ENCODE measurements around the gene BTD.
"Not testable (repeated sequence)": the region's sequence is repeated elsewhere in the genome, so short reads cannot be mapped to it uniquely, and the experiment has no call there.

BTD gene

DNA sequence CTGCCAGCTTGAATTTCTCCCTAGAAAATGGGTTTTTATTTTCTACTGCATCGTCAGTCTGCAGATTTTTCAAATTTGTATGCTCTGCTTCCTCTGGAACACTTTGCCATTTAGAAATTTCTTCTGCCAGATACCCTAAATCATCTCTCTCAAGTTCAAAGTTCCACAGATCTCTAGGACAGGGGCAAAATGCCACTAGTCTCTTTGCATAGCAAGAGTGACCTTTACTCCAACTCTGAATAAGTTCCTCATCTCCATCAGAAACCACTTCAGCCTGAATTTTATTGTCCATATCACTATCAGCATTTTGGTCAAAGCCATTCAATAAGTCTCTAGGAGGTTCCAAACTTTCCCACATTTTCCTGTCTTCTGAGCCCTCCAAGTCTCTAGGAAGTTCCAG, 3.0 kb downstream of the BTD start:
- DNase-seq: not testable (repeated sequence)

DNA sequence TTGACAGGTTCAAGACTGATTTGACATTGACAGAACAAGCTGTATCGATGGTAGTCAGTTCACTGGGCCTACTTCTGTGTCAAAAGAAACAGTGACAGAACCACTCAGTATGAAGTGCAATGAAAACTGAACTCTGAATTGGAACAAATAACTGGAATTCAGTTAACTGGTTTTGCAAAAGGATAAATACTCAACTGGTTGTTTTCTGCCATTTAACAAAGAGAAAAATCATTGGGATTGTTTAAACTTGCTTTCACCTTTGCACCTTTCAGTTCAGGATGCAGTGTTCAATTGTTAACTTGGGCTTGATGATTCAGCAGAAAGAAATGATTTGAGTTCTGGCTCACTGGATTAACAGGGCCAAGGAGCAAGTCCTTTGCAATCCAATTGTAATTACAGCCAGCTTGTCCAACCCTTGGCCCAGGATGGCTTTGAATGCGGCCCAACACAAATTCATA, 4.9 kb downstream of the BTD start:
- no peak for DNase-seq

DNA sequence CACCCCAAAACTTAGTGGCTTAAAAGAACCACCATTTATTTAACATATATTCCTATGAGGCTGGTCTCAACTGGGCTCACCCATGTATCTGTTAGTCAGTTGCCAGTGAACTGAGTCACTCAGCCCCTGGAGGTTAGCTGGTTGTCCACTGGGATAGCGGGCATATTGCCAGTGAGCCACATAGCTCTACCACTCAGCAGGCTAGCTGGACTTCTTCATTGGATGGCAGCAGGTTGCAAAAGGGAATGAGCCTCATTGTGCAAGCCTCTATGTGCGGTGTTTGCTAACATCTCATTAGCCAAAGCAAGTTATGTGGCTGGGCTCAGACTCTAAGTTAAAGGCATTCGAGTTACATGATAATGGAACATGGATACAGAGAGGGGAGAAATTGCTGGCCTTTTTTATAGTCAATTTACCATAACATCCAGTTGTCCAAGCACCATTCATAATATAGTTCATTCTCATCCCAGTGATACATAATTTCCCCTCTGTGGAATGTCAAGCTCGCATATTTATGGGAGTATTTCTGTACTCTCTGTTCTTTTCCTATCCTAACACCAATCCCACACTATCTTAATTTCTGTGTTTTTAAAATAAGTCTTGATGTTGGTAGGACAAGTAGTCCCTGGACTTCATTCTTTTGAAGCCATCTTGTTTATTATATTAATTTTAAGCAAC, 8.7 kb downstream of the BTD start:
- DNase-seq: no peak

DNA sequence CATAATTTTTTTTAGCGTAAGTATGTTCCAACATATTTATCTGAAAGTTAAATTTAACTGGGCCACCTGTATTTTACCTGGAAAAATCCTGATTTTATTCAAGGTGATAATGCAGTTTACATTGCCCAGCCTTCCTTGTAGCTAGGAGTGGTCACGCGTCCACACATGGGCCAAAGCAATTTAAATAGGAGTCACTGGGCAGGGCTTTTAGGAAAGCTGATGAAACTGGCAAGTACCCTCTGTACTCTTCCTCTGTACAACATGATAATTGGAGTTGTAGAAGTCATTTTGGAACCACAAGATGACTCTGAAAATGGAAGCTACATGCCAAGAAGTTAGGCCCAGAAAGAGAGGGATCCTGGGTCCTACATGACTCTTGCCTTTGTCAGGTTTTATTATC, 9.5 kb downstream of the BTD start:
- no peak for DNase-seq

DNA sequence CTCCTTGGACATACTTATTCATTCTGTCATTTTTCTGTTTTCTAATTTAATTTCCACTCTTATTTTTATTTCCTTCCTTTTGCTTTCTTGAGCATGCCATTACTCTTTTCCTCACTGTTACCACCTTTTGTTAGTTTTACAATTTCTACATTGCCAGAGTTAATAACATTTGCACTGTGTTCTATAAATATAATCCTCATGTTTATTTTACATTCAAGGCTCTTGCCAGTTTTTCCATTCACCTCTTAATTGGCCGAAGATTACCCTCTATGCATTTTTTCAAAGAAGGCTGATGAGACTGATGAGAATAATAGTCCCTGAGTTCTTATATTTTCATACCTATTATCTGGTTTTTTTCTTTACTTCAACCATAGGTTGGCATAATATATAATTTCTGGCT, 10.5 kb downstream of the BTD start:
- DNase-seq: no peak

DNA sequence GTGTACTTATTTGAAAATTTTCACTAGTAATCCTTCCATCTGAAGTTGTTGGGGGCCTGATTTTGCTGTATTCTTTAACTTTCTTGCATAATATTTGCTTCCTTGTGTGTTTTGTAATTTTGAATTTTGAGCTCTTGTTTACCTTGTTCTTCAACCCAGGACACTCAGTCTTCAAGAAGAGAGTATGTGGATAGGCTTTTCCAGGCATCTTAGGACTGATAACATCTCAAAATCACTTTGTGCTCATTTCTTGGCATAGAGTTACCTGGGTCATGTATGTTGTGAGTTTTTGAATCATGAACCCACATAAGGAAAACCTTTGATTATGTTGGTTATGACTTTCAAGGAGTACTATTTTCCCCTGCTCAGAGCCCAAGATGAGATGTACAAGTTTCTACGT, 13.4 kb downstream of the BTD start:
- no peak for DNase-seq

DNA sequence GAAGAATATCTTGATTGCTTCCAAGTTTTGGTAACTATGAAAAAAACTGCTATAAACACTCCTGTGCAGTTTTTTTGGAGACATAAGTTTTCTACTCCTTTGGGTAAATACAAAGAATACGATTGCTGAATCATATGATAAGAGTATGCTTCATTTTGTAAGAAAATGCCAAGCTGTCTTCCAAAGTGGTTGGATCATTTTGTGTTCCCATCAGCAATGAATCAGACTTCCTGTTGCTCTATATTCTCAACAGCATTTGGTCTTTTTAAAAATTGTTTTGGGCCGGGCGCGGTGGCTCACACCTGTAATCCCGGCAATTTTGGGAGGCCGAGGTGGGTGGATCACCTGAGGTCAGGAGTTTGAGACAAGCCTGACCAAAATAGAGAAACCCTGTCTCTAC, 14.5 kb downstream of the BTD start:
- no peak for DNase-seq

DNA sequence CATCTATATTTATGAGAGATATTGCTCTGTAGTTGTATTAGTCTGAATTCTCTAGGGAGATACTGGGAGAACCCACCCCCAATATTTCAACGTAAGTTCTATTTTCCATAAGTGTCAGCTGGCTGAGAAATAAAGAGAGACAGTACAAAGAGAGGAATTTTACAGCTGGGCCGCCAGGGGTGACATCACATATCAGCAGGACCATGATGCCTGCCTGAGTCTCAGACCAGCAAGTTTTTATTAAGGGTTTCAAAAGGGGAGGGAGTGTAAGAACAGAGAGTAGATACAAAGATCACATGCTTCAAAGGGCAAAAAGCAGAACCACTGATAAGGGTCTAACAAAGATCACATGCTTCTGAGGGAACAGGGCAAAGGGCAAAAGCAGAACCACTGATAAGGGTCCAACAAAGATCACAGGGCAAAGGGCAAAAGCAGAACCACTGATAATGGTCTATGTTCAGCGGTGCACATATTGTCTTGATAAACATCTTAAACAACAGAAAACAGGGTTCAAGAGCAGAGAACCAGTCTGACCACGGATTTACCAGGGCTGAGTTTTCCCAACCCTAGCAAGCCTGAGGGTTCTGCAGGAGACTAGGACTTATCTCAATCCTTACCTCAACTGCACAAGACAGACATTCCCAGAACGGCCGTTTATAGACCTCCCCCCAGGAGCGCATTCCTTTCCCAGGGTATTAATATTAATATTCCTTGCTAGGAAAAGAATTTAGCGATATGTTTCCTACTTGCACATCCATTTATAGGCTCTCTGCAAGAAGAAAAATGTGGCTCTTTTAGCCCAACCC, 18.3 kb downstream of the BTD start:
- DNase-seq: not testable (repeated sequence)

DNA sequence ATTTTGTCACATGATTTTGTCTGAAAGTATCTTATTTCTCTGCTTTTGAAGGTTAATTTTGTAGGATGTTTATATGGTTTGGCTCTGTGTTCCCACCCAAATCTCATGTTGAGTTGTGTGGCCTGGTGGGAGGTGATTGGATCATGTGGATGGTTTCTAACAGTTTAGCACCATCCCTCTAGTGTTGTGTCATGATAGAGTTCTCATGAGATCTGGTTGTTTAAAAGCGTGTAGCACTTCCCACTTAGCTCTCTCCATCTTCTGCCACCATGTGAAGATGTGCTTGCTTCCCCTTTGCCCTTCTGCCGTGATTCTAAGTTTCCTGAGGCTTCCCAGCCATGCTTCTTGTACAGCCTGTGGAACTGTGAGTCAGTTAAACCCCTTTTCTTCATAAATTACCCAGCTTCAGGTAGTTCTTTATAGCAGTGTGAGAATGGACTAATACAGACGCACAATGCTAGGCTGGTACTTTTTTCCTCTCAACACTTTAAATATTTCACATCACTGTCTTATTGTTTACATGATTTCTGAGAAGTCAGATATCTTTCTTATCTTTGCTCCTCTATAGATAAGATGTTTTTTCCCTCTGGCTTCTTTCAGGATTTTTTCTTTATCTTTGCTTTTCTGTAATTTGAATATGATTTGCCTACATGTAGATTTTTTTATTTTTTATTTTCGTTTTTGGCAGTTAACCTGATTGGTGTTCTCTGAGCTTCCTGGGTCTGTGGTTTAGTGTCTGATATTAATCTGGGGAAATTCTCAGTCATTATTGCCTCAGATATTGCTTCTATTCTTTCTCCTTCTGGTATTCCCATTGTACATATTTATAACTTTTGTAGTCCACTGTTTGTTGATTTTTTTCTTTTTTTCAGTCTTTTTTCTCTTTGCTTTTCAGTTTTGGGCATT, 22.2 kb downstream of the BTD start:
- no peak for DNase-seq

DNA sequence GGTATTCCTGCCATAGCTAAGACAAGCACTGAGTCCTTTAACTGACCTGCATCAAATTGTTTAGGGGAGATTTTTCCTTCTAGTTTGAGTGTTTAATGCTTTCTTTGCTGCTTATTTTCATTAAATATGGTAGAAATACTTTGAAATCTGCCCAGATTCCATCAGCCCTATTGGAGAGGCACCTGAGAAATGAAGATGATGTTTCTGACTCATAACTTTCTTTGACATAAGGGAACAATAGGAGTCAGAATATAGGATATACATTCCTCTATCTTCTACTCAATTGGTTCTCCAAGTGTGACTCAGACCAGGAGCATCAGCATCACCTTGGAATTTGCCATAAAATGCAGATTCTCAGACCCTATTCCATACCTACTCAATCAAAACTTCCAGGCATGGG, 27.4 kb downstream of the BTD start:
- DNase-seq: no peak

DNA sequence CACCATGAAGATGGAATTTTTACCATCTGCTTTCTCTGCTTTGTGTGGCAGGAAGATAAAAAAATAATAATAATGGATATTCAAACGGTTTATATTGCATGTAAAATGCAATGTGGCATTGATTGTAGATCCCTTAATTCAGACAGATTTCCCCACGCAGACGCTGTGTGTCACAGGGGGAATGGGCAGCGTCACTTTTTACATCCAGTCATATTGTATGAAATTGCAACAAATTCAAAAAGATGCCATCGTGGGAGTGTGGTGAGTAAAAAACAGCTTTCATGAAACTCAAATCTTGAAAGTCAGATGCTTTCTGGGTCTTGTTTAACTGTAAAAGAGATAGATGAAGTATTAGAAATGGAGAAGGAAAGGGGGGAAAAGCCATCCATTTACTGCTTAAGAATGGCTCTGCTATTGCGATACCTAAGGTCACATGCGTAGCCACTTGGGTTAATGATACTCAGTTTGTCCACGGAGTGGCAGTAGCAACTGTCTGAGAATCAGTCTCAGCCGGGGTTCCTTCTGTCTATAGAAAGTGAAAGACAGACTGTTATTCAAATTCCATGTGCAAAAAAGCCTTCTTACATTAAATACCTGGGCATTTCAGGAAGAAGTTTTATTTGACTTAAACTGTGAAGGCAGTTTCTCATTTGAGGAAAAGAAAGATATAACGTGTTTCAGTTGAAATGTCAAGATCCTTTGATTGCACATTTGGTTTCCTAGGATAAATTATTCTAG, 28.5 kb downstream of the BTD start:
- no peak for DNase-seq

DNA sequence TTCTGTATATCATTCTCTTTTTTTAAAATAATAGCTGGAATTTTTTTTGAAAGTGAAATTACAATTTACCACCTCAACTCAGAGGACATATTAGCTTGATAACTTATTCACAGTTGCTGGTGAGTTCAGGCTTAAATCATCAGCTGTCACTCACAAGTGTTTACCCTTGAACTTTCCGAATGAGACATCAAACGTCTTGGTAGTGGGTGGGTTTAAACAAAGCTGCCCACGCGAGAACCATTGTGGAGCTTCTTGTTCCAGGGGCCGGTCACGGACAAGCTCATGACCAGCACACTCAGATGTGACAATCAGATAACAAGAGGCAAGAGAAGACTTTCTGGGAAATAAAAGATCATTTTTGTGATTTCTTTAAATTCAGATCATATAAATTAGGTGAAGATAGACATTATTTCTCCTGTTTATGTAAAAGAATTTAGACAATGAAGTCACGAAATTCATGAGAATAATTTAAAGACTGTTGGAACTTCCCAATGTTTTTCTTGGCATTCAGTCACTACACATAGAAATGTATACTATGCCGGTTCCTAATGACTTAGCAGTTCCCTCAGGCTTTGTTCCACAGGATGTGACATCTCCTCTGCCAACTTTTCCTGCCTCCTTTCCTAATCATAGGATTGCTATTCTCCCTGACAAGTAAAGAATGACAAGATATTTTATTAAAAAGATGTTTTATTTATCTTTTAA, 29.3 kb downstream of the BTD start:
- no peak for DNase-seq

DNA sequence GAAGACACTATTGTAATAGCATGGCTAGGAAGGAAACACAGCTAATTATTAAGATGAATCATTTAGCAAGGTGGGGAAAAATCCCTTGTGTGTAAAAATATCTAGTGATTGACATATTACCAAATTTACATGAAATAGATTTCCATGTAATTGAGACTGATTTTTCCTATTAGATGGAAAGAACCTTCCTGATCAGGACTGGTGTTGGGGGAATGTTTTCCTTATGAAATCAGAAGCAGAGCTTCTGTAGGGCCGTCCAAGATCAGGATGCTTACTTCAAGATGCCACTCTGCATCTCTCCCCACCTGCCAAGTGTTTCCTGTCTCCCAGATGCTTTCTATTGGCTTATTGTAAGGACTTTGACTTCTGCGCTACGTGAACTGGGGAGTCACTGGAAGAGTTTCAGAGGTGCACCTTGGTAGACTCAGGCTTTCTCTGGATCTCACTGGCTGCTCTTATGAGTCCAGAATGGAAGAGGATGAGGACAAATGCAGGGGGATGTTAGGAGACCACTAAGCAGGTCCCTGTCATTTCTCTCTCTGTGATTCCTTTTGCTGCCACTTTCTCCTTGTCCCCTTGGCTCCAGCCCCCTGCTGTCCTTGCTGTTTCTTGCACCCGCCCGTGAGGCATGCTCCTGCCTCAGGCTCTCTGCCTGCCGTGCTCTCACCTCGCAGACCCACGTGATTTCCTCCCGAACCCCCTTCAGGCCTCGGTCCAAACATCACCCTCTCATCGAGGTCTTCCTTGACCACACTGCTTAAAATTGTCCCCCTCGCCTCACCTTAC, 30.1 kb downstream of the BTD start:
- DNase-seq: no peak

DNA sequence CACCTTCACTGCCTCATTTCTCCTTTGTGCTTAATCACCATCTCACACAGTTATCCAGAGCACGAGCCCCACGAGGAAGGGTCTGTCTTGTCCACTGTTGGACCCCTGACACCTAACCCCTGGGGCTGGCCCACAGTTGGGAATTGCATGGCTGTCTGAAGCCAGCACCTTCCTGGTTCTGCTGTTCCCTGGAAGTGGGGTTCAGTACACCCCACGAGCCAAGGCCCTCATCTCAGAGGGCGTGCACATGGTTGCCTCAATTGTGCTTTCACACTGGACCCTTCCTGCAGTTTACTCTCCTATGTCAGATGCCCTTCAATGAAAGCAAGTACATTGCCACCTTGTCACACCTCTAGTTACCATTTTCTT, 30.7 kb downstream of the BTD start:
- no peak for DNase-seq

DNA sequence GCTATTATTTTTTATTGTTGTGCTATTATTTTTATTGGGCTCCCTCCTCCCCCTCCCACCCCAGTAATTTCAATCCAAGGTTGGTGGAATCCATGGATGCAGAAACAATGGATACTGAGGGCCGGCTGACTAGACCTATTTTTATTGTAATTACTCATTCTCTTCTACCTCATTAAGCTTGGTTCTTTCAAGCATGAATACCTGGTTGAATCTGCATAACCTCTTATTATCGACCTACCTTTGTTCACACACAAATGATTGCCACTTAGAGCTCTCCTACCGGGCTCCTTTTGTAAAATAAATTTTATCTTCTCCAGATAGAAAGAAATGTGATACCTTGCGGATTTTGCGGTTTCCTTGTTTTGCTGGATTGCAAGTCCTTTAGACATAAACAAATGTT, 31.6 kb downstream of the BTD start:
- peak; percentile 88 for DNase-seq

DNA sequence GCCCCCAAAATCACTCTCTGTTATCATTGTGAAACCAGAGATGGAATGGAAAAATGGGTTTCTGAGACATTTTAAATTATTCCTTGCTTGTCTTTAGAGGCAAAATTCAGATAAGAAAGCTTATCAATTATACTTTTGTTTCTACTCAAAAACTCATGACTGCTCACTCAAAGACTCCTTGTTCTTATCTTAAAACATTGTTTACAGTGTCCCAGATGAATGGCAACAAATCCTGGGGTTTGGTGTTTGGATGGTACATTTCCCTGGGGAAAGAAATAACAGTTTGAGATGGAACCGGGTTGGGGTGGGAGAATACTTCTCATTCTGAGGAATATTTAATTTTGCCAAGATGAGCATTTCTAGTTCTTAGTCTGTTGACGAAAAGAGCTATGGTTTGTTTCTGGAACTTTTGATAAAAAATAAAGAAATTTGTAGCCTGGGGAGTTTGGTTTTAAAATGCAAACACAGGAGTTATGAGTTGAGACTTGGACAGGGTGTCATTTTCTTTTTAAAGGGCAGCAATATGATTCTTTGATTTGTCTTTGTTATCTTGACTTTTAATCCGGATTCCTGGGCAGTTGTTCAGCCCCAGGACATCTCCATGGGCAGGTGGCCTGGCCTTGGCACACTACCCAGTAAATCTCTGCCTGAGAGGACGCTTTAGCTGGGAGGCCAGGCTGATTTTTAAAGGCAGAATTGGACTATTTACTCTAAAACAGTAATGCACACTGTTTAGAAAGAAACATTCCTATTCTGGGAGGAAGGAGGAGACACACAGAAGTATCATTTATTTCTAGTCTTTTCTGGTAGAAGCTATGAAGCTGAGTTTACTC, 32.4 kb downstream of the BTD start:
- no peak for DNase-seq

DNA sequence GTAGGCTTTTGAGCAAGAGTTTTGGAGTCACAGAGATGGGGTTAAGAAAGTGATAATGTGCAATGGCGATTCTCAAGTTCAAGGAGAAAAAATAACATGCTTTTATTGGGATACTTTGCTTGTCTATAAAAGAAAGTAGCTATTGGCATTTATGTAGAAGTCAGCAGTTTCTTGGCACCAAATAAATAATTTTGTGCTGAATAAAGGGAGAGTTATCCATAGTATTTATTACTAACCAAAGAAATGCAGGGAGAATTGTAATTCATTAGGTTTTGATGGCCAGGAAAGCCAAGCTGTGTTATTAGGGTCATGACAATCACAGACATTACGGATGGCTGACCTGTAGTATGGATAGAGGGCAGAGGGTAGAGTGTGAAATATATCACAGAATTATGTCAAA, 33.1 kb downstream of the BTD start:
- DNase-seq: no peak

DNA sequence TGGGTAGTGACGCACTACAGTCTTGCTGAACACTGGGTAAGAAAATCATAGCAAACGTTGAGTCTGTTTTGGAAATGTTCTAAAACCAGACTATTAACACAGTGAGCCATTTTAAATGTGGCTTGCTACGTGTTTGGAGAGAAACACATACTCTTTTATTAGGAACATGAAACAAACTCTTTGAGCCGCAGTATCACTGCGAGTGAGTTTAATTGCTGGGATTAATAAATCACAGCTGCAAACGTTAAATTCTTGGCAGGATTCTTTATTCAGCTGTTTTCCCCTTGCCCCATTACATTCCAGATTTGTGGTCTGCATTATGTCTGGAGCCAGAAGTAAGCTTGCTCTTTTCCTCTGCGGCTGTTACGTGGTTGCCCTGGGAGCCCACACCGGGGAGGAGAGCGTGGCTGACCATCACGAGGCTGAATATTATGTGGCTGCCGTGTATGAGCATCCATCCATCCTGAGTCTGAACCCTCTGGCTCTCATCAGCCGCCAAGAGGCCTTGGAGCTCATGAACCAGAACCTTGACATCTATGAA, 33.6 kb downstream of the BTD start:
- DNase-seq: no peak

DNA sequence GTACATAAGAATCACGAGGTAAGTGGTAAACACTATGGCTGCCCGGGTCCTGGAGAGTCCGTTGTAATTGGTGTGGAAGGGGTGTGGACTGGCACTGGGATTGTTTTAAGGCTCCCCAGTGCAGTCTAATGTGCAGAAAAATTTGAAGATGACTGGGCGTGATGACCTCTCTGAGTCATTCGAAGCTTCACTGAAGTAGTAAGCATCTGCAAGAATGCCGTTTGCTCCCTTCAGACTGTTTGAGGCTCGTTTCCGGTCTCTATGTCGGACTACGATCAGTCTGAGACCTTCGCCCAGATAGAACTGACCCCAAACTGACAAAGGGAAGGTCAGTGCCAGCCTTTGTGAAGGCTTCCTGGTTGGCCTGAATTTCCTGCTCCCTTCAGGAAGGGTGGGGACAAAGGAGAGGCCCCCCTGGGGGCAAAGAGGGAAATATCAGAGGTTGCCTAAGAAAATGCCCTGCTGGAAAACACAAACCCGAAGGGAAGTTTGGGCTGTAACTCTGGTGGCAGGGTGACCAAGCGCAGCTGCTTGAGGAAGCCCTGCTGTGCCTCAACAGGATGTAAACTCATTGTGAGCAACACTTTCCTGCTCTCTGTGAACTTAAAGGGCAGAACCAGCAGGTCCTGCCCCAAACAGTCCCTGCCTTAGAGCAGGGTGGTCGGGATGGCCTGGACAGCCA, 34.6 kb downstream of the BTD start:
- no peak for DNase-seq
